Measurements from ENCODE around the gene TCF3.

The TCF3 gene

DNA sequence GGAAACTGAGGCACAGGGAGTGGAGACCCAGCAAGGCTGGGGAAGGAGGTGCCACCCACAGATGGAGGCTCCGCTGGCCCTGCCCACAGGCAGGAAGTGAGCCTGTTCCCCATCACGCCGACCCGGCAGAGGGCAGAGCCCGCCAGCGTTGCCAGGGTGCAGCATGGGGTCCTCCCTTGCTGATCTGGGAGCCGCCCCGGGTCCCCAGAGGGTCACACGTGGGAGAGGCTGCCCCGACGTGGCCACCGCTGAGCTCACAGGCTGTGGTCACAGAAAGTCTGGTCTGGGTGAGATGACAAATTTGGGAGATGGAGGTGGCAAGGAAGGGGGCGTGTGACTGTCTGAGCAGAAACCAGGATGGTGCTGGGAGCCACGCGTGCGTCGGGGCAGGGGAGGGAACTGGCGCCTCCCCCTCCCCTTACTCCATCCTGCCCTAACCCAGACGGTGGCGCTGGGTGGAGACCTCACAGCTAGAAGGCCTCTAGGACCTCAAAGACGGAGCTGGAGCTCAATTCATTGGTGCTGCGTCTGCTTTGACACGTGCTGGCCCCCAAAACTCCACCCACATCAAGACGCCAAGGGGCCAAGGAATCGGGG, 92.0 kb downstream of the TCF3 start:
- no peak for DNase-seq (ENCODE audit: low spot score)
